Left renal cortex interstitium (tissue), 4 donors: ENCODE results near the gene GRM8. TPM values are rescaled to one million over a fixed set of nuclear protein-coding genes. Genes with fewer than 3 reads are reported as not detected.

Experiments
- DNase-seq, 4 donors: peaks; one replicate each; pipeline ENCODE4 v3.0.0-alpha.2; 2013; ENCODE audit warnings: low read depth in 4 of 4, low spot score in 2 of 4, missing footprints in 1 of 4
- polyA plus RNA-seq, 4 donors: library from polyadenylated mRNA; unstranded; fragments of 120-200 nt; gene quantifications; one replicate each; pipeline ENCODE4 v1.2.1, GENCODE V29; 2013; ENCODE audit not compliant: insufficient read length in 4 of 4

GRM8 gene
- polyA plus RNA-seq, 4 donors, result 7.4 to 8.4 (median 7.7) TPM

DNA sequence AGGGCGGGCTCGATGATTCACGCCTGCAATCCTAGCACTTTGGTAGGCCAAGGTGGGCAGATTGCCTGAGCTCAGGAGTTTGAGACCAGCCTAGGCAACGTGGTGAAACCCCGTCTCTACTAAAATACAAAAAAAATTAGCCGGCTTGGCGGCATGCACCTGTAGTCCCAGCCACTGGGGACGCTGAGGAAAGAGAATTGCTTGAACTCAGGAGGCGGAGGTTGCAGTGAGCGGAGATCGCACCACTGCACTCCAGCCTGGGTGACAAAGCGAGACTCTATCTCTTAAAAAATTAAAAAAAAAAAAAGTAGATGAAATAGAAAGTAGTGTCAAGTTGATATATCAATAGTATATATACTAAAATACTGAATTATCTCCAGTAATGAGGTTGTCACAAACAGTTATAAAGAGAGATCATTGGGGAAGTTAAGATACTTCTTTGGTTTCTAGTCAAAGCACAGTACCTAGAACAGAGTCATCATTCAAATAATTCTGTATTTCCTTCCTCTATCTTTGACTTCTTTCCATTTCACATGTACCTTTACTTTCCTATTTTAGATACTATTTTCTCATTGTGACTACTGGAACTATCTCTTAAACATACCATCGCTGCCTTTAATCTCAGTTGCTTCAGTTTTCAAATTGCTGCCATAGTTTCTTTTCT, 491.7 kb downstream of the GRM8 start:
- DNase-seq, result no peak

DNA sequence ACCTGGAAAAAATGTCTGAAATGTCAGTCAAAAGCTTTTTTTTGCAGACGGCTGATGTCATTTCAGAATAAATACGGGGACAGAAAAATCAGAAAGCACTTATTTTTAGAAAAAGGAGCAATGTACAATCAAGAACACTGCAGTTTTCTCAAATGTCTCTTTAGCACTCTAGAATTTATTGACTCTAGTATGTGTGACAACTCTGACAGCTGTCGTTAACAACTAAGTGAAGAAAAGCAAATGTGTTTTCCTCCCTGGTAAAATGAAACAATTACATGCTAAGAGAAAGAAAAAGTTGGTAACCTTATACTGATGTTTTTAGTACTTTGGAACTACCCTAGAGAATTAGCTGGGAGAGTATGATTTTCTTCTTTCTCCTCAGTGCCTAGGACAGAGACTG, 497.4 kb downstream of the GRM8 start:
- no peak for DNase-seq

DNA sequence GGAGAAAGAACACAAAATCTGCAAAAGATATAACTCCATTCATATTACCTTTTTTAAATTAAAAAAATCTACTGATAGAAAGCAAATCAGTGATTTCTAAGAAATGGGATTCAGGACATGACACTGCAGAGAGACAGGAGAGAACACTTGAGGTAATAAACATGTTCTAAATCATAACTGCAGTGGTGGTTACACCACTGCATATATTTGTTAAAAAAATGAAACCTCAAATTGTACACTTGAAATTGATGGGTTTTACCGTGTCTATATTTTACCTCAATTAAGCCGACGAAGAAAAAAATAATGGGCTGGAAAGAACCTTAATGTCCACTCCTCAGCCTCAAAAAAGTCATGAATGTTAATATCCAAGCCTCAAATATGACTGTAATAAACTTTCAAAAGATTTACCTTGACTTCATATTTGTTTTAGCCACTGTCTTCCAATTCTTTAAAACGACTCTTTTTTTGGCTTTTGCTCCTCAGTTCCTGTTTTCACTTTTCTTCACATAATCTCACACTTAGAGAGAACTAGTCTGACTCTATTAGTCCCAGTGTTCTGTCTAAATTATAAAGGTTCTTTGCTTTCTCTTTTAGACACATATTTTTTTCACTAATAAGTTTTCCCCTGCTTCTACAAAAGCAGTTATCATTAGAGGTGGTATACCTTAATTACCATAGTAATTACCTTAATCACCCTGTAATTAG, 502.4 kb downstream of the GRM8 start:
- DNase-seq, result no peak

DNA sequence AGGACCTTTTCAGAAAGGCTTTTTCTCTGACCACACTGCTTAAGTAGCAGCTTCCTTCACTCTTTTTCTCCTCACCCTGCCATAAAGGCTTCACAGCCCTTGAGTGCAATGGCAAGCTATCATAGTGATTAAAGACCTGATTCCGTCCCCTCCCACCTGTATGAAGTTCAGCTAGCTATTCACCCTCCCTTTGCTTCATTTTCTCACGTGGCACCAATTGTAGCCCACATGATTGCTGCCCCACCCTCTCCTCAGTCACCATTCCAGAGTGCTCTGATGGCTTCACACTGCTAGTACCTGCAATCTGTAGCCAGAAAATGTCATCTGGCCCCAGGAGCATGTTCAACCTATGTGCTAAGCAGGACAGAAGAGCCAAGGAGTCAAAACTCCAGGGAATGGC, 523.8 kb downstream of the GRM8 start:
- no peak for DNase-seq

GRCh38 chr7:126727930-126728391, 524.8 kb downstream of the GRM8 start:
- DNase-seq, result no peak

DNA sequence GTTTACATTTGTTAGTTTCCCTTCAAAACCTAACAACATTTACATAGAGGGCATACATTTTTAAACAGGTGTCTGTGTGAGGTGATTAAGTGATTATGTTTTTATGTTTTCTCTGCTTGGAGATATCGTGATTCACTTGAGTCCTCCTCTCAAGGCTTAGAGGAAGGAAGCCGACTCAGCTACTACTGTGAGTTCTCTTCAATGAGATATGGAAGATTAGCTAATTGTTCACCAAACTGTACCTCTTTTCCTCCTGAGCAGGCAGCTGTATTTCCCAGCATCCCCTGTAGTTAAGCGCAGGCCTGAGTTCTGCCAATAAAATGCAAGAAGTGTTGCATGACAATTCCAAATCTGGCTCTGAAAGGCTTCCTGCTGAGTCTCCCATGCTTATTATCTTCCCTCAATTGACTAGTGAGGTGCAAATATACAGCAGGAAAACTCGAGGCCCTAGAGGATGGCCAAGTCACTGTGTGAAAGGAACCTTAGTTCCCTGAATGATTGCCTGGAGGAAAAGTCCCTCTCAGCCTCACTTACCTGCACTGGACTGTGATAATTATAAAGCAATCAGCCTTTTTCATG, 528.7 kb downstream of the GRM8 start:
- no peak for DNase-seq

DNA sequence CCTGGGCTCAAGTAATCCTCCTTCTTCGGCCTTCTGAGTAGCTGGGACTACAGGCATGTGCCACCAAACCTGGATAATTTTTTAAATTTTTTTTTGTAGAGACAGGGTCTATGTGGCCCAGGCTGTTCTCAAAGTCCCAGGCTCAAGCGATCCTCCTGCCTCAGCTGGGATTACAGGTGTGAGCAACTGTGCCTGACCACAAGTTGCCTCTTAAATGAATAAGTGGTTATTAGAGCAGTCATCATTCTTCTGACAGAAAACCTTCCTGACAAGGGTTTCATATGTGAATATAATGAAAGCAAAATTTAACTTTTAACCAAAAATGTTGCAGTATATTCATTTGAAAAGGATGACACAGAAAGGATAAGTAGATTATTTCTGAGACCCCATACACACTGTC, 532.5 kb downstream of the GRM8 start:
- DNase-seq, result no peak

DNA sequence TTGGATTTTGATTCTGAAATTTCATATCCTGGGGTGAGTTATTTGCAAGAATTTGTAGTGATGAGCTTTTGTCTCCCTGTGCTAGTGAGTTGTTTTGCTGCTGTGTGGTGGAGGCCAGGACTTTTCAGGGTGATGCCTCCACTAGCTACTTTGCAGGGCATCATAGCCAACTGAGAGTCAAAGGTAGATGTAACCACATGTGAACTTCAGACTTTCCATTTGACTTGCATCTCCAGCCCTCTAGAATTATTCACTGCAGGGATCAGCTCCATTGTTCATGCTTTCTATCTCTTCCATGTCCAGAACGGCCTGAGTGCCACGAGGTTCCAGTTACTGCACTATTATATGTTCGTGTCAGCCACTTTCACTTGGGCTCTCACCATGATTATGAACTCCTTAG, 534.3 kb downstream of the GRM8 start:
- DNase-seq, result no peak

DNA sequence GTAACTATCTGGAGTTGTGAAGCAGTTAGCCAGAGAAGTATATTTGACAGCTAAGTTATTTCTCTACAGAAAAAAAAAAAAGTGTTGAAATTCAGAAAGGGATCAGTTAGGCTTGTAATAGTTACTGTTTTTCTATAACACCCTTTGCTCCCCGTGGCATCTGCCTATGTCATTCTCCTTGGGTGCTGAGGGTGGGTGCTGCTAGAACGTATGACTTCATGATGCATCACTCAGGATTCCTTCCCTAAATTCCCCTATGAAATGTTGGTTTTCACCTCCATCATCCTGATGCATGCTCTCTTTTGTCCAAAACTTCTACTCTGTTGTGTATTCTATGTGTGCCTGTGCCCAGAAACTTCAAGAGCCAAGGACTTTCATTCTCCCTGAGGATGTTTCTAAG, 536.4 kb downstream of the GRM8 start:
- no peak for DNase-seq

- no peak for DNase-seq
Observed at GRCh38 chr7:126715076-126715475, 537.7 kb downstream of the GRM8 start.

- DNase-seq, result no peak
Observed at GRCh38 chr7:126702242-126703016, 550.3 kb downstream of the GRM8 start.

- DNase-seq, result peak; percentile 7 to 59 (median 28)
Observed at GRCh38 chr7:126700807-126701604, 551.7 kb downstream of the GRM8 start.

DNA sequence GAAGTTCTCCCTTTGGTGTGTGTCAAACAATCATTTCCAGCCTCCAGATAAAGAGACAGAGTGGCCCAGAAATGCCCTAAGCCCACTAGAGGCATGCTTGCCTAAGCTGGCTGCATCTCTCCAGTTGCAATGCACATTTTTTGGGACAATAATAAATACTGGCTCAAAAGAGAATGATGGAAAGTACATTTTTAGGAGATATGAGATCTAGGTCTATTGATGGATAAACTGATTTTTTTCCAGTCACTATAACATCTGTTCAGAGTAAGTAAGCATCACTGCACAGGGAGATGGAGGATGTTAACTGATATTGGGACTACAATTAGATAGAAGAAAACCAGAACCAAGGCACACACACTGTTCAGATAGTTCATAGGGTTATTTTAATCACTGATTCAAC, 553.0 kb downstream of the GRM8 start:
- DNase-seq, result no peak

- DNase-seq, result no peak
Observed at GRCh38 chr7:126698909-126699308, 553.8 kb downstream of the GRM8 start.

DNA sequence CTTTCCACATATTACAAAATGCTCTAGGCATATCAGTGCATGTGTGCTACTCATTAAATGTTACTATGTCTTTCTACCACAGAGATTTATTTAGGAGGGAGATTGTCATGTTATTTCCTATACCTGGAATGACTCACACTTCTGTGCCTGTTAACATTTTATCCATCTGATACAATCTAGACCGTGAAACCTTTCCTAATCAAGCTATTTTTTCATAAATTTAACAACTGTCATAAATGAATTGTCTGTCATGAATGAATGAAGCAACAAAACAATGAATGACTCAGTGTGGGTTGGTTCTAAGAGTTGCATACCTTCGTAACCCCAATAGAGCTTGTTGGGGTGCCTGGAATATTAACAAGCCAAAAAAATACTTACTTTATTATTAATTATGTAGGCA, 554.3 kb downstream of the GRM8 start:
- DNase-seq, result no peak

- DNase-seq, result no peak
Observed at GRCh38 chr7:126696256-126697038, 556.3 kb downstream of the GRM8 start.

DNA sequence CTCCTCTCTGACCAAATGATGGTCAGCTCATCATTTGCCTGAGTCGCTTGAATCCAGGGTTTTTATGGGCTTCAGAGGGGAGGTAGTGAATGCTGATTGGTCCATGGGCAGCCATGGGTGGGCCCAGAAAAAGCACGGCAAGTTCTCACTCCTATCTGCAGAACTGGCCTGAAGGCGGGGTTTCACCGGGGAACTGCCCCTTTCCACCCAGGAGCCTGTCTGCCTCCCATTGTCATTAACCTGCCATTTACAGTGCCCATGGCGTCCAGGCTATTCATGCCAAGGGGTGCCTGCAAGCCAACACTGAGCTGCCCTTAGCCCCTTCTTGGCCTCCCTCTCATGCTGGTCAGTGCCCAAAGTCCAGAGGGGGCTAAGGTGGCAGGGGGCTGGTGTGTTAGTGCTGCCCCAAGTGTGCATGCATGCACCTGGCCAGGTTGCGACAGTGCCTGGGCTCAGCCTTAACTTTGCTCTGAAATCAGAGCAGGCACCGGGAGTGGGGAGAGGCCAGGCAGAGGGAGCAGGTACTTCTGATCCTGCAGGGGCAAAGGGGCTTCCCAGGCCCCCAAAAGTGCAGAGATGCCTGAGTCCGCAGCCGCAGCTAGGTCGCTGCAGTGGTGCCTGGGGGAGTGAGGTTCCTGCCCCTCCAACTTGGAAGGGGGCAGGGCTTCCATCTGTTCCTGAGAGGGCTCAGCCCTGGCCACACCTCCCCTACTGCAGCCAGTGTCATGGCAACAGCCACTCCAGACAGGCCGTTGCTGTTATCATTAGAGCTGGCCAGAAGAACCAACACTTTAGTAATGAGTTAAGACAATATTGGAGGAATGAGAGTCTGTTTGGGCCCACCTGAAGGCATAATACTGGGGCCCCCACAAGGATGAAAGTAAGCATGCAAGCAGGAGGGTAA, 561.6 kb downstream of the GRM8 start:
- no peak for DNase-seq

DNA sequence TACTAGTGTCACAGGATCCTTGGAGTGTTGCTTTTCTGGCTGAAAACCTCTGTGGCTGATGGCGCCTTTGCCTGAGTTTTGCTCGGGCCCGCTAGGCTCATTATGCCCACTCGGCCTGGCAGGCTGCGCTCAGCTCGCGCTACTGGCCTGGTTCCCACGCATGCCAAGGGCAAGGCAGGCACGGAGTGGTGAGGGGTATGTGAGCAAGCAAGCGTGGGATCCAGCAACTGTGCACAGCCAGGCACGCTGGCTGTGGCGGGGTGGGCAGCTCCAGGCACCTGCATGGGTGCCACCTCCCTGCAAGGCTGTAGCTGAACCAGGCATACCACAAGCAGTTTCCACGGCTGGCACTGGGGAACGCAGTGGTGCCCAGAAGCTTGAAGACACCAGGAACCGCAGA, 562.6 kb downstream of the GRM8 start:
- no peak for DNase-seq

DNA sequence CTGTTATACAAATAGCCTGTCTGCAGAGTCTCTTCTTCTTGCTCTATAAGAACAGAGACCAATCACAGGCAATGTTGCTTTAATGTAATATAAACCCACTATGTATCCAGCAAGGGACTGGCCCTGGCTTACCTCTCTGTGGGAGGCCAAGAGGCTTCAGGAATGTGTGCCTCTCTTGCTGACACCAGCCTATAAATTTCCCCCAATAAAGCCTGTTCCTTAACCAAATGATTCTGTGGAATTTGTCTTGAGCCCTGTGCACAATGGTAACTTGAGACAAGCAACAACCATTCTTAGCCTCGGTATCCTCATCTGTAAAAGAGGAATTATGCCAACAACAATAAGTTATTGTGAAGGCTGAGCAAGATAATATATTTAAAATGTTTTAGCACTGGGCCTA, 563.7 kb downstream of the GRM8 start:
- DNase-seq, result no peak
